Measurements from ENCODE around the gene TRIO. TPM values are rescaled to one million over a fixed set of nuclear protein-coding genes. Genes with fewer than 3 reads are reported as not detected.

Gene TRIO
- total RNA-seq, 1 experiment from 2014 or later: 99.8 TPM

GRCh38 chr5:14503017-14503680, 360.0 kb downstream of the TRIO start:
- Histone ChIP-seq H3K27me3 (replicated peaks; ENCODE audit: insufficient read depth, low read depth, low read length, poor library complexity) (no peaks in the 10 kb centered on the region), H3K4me3 (ENCODE audit: low read depth, low read length, poor library complexity, severe bottlenecking) (no peak overlapping the region), H3K9me3 (ENCODE audit: low read depth, low read length, poor library complexity, severe bottlenecking) (no peaks in the 10 kb centered on the region), H3K36me3 (ENCODE audit: insufficient read depth, low read length, poor library complexity, severe bottlenecking) (peaks cover 20% of the 10 kb centered on the region), H3K4me1 (ENCODE audit: insufficient read depth, low read length, poor library complexity, severe bottlenecking) (no peaks in the 10 kb centered on the region), H3K27ac (ENCODE audit: low read depth, low read length, poor library complexity, severe bottlenecking) (no peak overlapping the region)
- POLR2A ChIA-PET (ENCODE audit: low non-redundant PET): no interaction called here
- intact Hi-C loops (cut with micrococcal nuclease; ENCODE audit: unreplicated experiment): no loop called here
- CTCF ChIA-PET: no interaction called here
- no peak for DNase-seq (ENCODE audit: low spot score)
- TF ChIP-seq CTCF (conservative IDR thresholded peaks at IDR 0.05; ENCODE audit: low read depth, low read length) (no peak), EZH2 (IDR thresholded peaks at IDR 0.05; ENCODE audit: borderline replicate concordance, low read depth, low read length, poor library complexity, severe bottlenecking) (no peak)
- no TSS peak for BruUV-seq (replicated peaks)

- no peak for DNase-seq (ENCODE audit: low spot score)
- POLR2A ChIA-PET (ENCODE audit: low non-redundant PET): no interaction called here
- intact Hi-C loops (cut with micrococcal nuclease; ENCODE audit: unreplicated experiment): no loop called here
Measured at GRCh38 chr5:14503681-14504331, 360.7 kb downstream of the TRIO start.

GRCh38 chr5:14504332-14504727, 361.2 kb downstream of the TRIO start:
- ChIA-PET POLR2A (ENCODE audit: low non-redundant PET) (no interaction called here), CTCF (no interaction called here)
- Histone ChIP-seq H3K9me3 (ENCODE audit: low read depth, low read length, poor library complexity, severe bottlenecking) (no peaks in the 10 kb centered on the region), H3K27me3 (replicated peaks; ENCODE audit: insufficient read depth, low read depth, low read length, poor library complexity) (no peaks in the 10 kb centered on the region), H3K27ac (ENCODE audit: low read depth, low read length, poor library complexity, severe bottlenecking) (no peak overlapping the region), H3K4me3 (ENCODE audit: low read depth, low read length, poor library complexity, severe bottlenecking) (no peak overlapping the region), H3K36me3 (ENCODE audit: insufficient read depth, low read length, poor library complexity, severe bottlenecking) (peaks cover 15% of the 10 kb centered on the region), H3K4me1 (ENCODE audit: insufficient read depth, low read length, poor library complexity, severe bottlenecking) (no peaks in the 10 kb centered on the region)
- no peak for TF ChIP-seq EZH2 (IDR thresholded peaks at IDR 0.05; ENCODE audit: borderline replicate concordance, low read depth, low read length, poor library complexity, severe bottlenecking)
- TF ChIP-seq CTCF (conservative IDR thresholded peaks at IDR 0.05; ENCODE audit: low read depth, low read length): no peak
- intact Hi-C loops (cut with micrococcal nuclease; ENCODE audit: unreplicated experiment): no loop called here
- DNase-seq (ENCODE audit: low spot score): no peak
- no TSS peak for BruUV-seq (replicated peaks)

More at GRCh38 chr5:14503681-14504331, 360.7 kb downstream of the TRIO start:
- Histone ChIP-seq H3K36me3 (ENCODE audit: insufficient read depth, low read length, poor library complexity, severe bottlenecking) (peaks cover 19% of the 10 kb centered on the region), H3K27ac (ENCODE audit: low read depth, low read length, poor library complexity, severe bottlenecking) (no peak overlapping the region), H3K4me3 (ENCODE audit: low read depth, low read length, poor library complexity, severe bottlenecking) (no peak overlapping the region), H3K4me1 (ENCODE audit: insufficient read depth, low read length, poor library complexity, severe bottlenecking) (no peaks in the 10 kb centered on the region), H3K9me3 (ENCODE audit: low read depth, low read length, poor library complexity, severe bottlenecking) (no peaks in the 10 kb centered on the region), H3K27me3 (replicated peaks; ENCODE audit: insufficient read depth, low read depth, low read length, poor library complexity) (no peaks in the 10 kb centered on the region)
- CTCF ChIA-PET: no interaction called here
- TF ChIP-seq CTCF (conservative IDR thresholded peaks at IDR 0.05; ENCODE audit: low read depth, low read length): no peak
- TF ChIP-seq EZH2 (IDR thresholded peaks at IDR 0.05; ENCODE audit: borderline replicate concordance, low read depth, low read length, poor library complexity, severe bottlenecking): no peak
- no TSS peak for BruUV-seq (replicated peaks)

All from A673 (cell line).